ENCODE data around the gene TLR9.

Gene TLR9

DNA sequence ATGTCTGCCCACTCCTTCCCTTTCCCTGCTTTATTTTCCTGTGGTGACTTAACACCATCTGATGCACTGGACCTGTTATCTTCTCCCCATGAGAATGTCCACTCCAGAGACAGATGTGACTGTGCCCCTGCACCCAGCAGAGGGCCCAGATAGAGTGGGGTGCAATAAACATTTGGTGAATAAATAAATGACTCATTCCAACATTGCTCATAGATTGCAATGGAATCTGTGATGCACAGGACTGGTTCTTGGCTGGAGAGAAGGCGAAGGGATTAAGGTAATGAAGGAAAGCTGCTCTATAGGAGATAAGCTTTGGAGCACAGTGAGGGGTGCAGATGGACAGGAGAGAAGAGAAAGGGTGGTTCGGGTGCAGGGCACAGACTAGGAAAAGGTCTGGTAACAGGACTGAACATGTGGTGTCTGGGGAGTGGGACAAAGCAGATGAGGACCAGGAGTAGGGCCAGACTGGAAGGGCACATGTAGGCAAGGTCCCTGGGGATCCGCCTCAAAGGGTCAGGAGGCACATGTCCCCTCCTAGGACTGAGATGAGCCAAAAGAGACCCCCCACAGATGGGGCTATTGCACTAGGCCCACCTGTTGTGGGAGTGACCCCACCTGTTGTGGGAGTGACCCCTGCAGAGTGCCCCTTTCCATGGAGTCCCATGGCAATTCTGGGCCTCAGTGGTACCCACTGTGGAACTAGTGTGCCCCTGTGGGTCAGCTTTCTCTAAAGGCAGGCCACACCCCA, 53.8 kb downstream of the TLR9 start:
- peak; percentile 51 for DNase-seq
